Liver (tissue), 3 donors: ENCODE data around the gene CUX1.

Source experiments
- CTCF ChIP-seq: fragments of 150-350 bp; IDR thresholded peaks from 2 replicates; pipeline ENCODE4 v1.5.1; 2017; ENCODE audit warnings: improper control_type of control experiment, low read depth, low read length; ENCODE audit not compliant: missing input control
- EGR1 ChIP-seq, 2 donors: IDR thresholded peaks; 2 replicates each; pipeline ENCODE4 v1.6.1; 2016 to 2018; ENCODE audit warnings: antibody characterized with exemption in 2 of 2, low read depth in 2 of 2
- GABPA ChIP-seq, 2 donors: IDR thresholded peaks in 1 of 2; conservative IDR thresholded peaks in 1 of 2; 2 replicates each; pipeline ENCODE4 v1.6.1; 2016; ENCODE audit warnings: antibody characterized with exemption in 2 of 2, mild to moderate bottlenecking in 1 of 2, moderate library complexity in 1 of 2
- SP1 ChIP-seq: IDR thresholded peaks from 2 replicates; pipeline ENCODE4 v1.6.1; 2018; ENCODE audit warnings: antibody characterized with exemption, mild to moderate bottlenecking
- YY1 ChIP-seq: IDR thresholded peaks from 2 replicates; pipeline ENCODE4 v1.6.1; 2016; ENCODE audit warnings: antibody characterized with exemption, mild to moderate bottlenecking
- ZBTB33 ChIP-seq: IDR thresholded peaks from 2 replicates; pipeline ENCODE4 v1.6.1; 2016; ENCODE audit warnings: antibody characterized with exemption
- TF ChIP-seq, protein P1 (sequence below): IDR thresholded peaks from 2 replicates; pipeline ENCODE4 v1.6.1; 2016; ENCODE audit warnings: antibody characterized with exemption, mild to moderate bottlenecking
- donor health status: healthy.
- donor health status: healthy.

DNA sequence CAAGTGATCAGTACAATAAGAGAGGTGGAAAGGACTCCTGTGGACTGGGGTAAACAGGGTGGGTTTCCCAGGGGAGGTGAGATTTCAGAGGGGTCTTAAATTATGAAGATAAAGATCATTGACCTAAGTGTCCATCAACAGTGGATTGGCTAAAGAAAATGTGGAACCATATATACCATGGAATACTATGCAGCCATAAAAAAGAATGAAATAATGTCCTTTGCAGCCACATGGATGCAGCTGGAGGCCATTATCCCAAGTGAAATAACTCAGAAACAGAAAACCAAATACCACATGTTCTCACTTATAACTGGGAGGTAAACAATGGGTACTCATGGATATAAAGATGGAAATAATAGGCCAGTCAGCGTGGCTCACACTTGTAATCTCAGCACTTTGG lies 28.9 kb upstream of the CUX1 start:
- TF ChIP-seq CTCF = no peak
- TF ChIP-seq GABPA (IDR thresholded peaks at IDR 0.05 in 1 of 2, conservative IDR thresholded peaks at IDR 0.05 in 1 of 2) = no peak
- TF ChIP-seq, protein P1, sequence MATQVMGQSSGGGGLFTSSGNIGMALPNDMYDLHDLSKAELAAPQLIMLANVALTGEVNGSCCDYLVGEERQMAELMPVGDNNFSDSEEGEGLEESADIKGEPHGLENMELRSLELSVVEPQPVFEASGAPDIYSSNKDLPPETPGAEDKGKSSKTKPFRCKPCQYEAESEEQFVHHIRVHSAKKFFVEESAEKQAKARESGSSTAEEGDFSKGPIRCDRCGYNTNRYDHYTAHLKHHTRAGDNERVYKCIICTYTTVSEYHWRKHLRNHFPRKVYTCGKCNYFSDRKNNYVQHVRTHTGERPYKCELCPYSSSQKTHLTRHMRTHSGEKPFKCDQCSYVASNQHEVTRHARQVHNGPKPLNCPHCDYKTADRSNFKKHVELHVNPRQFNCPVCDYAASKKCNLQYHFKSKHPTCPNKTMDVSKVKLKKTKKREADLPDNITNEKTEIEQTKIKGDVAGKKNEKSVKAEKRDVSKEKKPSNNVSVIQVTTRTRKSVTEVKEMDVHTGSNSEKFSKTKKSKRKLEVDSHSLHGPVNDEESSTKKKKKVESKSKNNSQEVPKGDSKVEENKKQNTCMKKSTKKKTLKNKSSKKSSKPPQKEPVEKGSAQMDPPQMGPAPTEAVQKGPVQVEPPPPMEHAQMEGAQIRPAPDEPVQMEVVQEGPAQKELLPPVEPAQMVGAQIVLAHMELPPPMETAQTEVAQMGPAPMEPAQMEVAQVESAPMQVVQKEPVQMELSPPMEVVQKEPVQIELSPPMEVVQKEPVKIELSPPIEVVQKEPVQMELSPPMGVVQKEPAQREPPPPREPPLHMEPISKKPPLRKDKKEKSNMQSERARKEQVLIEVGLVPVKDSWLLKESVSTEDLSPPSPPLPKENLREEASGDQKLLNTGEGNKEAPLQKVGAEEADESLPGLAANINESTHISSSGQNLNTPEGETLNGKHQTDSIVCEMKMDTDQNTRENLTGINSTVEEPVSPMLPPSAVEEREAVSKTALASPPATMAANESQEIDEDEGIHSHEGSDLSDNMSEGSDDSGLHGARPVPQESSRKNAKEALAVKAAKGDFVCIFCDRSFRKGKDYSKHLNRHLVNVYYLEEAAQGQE = no peak
- no peak for TF ChIP-seq SP1
- TF ChIP-seq EGR1 (IDR thresholded peaks at IDR 0.05; ENCODE audit: low read depth in 2 of 2) = no peak
- TF ChIP-seq YY1 = no peak
- no peak for TF ChIP-seq ZBTB33
